ENCODE data around the gene MFSD6L.

Gene MFSD6L, protein sequence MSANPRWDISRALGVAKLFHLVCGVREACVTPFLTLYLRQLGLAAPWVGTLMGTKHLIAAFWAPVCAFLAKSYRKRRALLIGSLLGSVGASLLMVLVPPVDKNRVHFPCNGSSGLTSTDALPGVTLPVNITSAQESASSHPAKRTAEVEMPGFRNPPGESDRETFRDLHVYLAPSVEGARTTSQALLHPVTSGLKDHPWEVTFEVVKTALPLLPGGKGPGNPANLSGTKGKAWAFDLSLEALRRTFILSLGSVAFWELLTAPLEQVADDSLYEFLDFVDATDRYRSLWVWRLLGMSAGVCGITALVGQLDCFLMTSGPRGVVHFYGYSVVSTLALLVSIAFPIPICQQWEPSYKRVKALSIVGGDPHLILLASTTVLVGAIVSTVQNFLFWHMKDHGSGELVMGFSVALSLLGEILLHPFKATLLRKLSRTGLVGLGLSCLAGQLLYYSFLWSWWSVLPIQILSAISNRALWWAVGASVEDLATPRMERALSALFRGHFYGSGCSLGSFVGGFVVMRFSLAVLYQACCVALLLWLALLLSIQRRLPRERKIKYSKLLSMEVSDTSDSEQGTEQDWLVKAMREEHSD

DNA sequence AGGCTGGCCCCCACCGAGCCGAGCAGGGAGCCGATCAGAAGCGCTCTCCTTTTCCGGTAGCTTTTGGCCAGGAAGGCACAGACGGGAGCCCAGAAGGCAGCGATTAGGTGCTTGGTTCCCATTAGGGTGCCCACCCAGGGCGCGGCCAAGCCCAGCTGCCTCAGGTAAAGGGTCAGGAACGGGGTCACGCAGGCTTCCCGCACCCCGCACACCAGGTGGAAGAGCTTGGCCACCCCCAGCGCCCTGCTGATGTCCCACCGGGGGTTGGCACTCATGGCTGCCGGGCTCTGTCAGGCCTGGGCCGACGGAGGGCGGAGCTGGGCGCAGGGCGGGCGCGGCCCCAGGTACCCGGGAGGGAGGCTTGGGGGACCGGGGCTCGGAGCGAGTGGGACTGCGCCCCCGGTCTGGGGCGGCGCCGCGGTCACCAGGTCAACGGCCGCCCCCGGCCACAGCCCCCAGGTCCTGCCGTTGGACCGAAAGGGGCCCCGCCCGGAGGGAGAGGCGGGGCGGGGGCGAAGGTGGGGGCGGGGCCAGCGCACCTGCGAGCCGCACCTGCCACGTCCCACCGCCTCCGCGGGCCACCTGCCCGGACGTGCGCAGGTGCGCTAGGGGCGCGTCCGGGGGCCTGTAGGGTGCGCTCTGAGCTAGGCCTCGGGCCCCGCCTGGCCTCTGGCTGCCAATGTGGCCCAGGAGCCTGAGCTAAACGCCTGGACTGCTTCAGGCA, at the start of gene MFSD6L:
MFSD6L (minus strand) TSS at position 520 of the 724 bp plus-strand sequence; CDS start at position 275, 245 bp downstream.
- no peaks in the 10 kb centered on the region for H3K9me3 Mint-ChIP-seq
- no peaks in the 10 kb centered on the region for H3K4me1 Mint-ChIP-seq
- peak within 1 kb of the TSS in 1 of 2 donors; percentile 71 for H3K27ac Mint-ChIP-seq
- H3K27me3 Mint-ChIP-seq, result no peaks in the 10 kb centered on the region
- H3K4me3 Mint-ChIP-seq, result no peak within 1 kb of the TSS
- peak; percentile 75 for ATAC-seq
- DNase-seq, result no peak

DNA sequence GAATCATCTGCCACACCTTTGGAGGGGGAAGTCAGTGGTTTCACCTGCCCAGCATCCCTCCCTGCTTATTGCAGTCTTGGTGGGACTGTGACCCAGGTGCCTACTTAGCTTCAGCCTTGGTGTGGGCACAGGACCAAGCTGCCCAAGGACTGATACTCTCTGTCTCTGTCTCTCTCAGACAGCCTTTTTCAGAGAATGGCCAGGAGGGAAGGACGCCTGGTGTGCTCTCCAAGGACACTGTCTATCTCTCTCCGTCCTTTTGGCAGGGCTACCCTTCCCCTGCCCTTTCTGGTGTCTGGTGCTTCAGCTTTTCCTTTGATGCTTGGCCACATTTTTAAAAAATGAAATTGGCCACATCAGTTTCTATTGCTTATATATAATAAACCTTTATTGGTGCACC, 48.7 kb upstream of the MFSD6L start:
- ATAC-seq (no peak), DNase-seq (no peak)
- no peak overlapping the region for H3K4me3 Mint-ChIP-seq
- H3K9me3 Mint-ChIP-seq, result no peaks in the 10 kb centered on the region
- no peak overlapping the region for H3K27ac Mint-ChIP-seq
- H3K27me3 Mint-ChIP-seq, result no peaks in the 10 kb centered on the region
- peaks cover 16% of the 10 kb centered on the region for H3K4me1 Mint-ChIP-seq

DNA sequence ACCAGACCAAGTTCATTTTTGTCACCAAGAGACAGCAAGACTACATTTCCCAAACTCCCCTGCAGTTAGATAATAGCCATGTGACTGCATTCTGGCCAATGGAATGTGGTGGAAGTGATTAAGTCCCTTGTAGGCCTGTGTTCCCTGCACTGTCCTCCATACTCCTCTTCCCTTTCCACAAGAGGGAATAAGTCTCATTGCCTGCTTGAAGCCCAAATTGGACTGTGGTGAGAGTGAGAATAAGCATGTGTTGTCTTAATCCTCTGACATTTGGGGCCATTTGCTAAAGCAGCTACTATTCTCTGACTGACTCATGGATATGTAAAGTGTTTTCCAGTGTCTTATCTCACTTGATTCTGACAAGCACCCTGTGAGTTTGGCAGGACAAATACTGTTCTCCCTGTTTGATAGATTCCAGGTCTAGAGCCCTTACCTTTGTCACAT, 47.6 kb upstream of the MFSD6L start:
- no peaks in the 10 kb centered on the region for H3K9me3 Mint-ChIP-seq
- H3K4me1 Mint-ChIP-seq, result peaks cover 16% of the 10 kb centered on the region
- H3K4me3 Mint-ChIP-seq, result no peak overlapping the region
- DNase-seq (no peak), ATAC-seq (peak; percentile 62)
- no peak overlapping the region for H3K27ac Mint-ChIP-seq
- H3K27me3 Mint-ChIP-seq, result no peaks in the 10 kb centered on the region

DNA sequence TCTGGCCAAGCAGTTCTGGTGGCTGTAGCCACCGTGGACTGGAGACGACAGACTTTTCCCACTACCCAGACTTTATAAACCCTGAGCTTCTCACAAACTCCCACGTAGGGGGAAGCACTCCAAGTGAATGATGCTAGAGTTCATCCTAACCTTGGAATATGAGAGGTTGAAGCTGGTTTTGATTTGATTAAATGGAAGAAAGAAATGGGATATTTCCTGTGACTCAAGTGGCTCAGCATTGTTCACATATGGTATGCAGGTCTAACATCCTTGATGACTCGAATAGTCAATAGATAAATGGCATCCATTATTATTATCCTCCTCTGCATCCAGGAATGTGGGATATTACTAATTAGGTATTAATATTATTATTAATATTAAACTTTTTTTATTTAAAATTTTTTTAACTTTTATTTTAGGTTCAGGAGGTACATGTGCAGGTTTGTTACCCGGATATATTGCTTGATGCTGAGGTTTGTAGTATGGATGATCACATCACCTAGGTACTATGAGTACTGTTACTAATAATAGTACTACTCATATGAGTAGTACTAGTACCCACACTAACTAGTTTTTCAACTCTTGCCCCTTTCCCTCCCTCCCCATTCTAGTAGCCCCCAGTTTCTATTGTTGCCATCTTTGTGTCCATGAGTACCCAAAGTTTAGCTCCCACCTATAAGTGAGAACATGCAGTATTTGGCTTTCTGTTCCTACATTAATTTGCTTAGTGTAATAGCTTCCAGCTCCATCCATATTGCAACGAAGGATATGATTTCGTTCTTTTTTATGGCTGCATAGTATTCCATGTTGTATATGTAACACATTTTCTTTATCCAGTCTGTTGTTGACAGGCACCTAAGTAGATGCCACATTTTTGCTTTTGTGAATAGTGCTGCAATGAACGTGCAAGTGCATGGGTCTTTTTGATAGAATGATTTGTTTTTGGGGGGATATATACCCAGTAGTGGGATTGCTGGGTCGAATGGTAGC, 45.4 kb upstream of the MFSD6L start:
- DNase-seq (no peak), ATAC-seq (no peak)
- H3K9me3 Mint-ChIP-seq, result no peaks in the 10 kb centered on the region
- peaks cover 11% of the 10 kb centered on the region for H3K4me1 Mint-ChIP-seq
- H3K27me3 Mint-ChIP-seq, result no peaks in the 10 kb centered on the region
- no peak overlapping the region for H3K4me3 Mint-ChIP-seq
- no peak overlapping the region for H3K27ac Mint-ChIP-seq

DNA sequence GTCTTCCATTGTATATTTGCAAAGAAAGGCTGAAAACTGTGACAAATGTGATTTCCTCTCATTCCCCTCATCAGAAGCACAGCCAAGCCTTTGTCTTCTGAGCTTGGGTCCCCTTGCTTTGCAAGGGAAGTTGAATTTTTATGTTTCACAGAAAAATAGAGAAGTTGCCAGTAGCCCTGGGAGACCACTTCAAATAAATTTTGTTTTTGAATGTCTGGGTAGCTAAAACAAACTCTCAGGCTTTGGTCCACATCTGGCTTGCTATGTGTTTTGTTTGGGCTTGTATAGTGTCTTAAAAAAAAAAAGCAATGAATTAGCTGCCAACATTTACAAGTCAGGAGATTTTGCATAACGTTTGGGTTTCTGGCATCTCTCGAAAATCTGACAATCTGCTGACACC, 44.2 kb upstream of the MFSD6L start:
- Mint-ChIP-seq H3K4me1 (peaks cover 10% of the 10 kb centered on the region), H3K27me3 (no peaks in the 10 kb centered on the region), H3K27ac (no peak overlapping the region), H3K9me3 (no peaks in the 10 kb centered on the region), H3K4me3 (no peak overlapping the region)
- DNase-seq (no peak), ATAC-seq (no peak)

DNA sequence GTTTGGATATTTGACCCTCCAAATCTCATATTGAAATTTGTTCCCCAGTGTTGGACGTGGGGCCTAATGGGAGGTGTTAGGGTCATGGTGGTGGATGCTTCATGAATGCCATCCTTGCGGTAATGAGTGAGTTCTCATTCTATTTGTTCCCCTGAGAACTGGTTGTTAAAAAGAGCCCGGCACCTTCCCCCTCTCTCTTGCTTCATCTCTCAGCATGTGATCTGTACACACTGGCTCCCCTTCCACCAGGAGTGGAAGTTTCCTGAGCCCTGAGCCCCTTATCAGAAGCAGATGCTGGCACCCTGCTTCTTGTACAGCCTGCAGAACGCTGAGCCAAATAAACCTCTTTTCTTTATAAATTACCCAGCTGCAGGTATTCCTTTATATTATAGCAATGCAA, 42.7 kb upstream of the MFSD6L start:
- H3K27ac Mint-ChIP-seq, result no peak overlapping the region
- H3K9me3 Mint-ChIP-seq, result no peaks in the 10 kb centered on the region
- H3K4me1 Mint-ChIP-seq, result peaks cover 4% of the 10 kb centered on the region
- no peak overlapping the region for H3K4me3 Mint-ChIP-seq
- no peak for DNase-seq
- ATAC-seq, result no peak
- H3K27me3 Mint-ChIP-seq, result no peaks in the 10 kb centered on the region

DNA sequence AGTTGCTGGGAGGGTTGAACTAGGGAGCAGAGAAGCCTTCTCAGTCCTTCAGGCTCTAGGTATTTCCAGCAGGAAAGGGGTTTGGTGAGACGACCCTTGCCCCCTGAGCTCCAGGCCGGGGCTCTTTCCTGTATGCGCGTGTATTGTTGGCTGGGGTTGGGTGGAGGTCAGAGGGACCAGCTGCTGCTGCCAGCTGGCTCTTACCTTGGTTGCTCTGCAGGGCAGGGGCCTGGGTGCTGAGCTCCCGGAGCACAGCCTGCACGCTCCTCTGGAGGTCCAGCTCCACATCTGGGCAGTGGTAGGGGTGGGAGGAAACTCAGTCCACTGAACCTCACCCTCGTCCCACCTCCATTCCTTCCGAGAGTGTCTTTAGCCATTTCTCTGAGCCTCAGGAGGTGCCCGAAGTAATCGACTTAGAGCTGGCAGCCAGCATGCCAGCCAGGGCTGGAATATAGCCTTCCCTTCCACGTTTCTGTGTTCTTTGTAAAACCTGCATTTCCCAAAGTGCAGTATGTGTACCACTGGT, 40.3 kb upstream of the MFSD6L start:
- Mint-ChIP-seq H3K27me3 (no peaks in the 10 kb centered on the region), H3K4me3 (no peak overlapping the region), H3K4me1 (no peaks in the 10 kb centered on the region), H3K9me3 (no peaks in the 10 kb centered on the region), H3K27ac (no peak overlapping the region)
- DNase-seq (no peak), ATAC-seq (no peak)

DNA sequence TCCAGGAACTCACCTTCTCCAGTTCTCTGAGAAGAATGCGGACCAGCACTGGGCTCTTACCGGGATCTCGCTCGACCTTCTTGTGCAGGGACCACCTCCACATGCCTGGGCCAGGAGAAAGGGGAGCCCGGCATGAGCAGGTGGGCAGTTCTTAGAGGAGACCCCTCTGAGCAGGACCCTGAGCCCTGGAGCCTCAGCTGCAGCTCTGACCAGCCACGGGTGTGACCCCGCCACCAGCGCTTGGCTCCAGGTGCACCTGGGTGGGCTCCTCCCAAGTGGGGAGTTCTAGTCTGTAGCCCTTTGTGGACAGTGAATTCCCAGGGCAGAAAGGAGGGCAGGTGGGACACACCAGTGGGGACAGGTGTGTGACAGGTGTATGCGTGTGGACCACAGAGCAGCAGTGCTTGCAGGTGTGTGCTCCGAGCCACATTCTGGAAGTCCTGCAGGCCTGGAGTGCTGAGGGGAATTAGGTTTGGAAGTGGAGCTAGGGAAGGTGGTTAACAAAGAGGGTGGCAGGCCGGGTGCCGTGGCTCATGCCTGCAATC, 39.5 kb upstream of the MFSD6L start:
- ATAC-seq (no peak), DNase-seq (no peak)
- no peak overlapping the region for H3K27ac Mint-ChIP-seq
- H3K4me3 Mint-ChIP-seq, result no peak overlapping the region
- no peaks in the 10 kb centered on the region for H3K27me3 Mint-ChIP-seq
- no peaks in the 10 kb centered on the region for H3K9me3 Mint-ChIP-seq
- no peaks in the 10 kb centered on the region for H3K4me1 Mint-ChIP-seq

DNA sequence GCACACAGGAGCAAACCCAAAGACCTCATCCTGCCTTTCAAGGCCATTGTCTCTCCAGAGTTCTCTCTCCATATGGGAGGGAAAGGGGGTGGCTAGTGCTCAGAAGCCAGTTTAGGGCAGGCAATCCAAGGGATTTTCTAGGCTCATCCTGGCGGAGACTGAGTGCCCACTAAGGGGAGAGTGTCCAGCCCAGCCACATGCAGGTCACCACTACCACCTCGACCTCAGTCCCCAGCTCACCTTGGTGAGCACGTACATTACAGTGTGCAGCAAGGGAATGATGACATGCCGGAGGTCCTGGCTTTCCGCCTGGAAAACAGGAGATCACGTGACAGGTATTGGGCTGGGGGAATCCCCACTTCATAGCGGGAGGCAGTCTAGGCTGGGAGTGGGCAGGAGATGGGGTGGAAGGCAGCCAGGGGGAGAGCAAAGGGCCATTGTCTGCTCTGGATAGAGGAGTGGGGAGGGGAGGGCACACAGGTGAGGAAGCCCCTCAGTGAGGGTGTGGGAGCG, 38.5 kb upstream of the MFSD6L start:
- Mint-ChIP-seq H3K27ac (peak overlapping the region in 1 of 2 donors; percentile 64), H3K4me1 (no peaks in the 10 kb centered on the region), H3K4me3 (no peak overlapping the region), H3K9me3 (no peaks in the 10 kb centered on the region), H3K27me3 (no peaks in the 10 kb centered on the region)
- no peak for ATAC-seq
- DNase-seq, result no peak

DNA sequence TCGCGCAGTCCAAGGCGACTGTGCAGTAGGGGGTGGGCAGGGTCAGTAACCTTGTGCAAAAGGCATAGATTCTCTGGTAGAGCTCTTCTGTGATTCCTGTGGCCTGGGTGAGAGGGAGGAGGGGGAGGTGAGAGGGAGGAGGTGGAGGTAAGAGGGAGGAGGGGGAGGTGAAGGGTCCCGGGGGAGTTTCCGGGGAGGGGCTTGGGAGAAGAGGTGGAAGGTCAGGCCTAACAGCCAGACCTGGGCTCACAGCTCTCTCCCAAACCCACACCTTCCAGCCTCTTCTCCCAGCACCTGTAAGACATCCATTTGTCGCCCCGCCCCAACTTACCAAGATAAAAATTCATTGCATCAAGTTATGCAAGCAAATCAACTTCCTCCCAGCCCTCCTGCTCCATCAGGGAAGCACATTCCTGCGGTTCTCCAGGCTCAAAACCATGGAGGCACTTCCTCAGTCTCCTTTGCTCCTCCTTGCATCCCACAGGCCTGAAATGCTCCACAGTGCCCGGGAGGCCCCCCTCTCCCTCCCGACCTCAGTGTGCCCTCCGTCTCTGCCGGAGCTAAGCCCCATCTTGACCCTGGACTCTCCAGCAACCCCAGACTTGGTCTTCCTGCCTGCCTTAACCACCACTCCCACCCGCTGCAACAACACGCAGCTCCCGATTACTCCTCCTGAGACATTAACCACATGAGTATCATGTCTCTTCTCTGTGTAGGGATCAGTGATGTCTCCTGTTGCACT, 37.8 kb upstream of the MFSD6L start:
- ATAC-seq (no peak), DNase-seq (no peak)
- Mint-ChIP-seq H3K9me3 (no peaks in the 10 kb centered on the region), H3K4me1 (no peaks in the 10 kb centered on the region), H3K27ac (no peak overlapping the region), H3K27me3 (no peaks in the 10 kb centered on the region), H3K4me3 (no peak overlapping the region)

DNA sequence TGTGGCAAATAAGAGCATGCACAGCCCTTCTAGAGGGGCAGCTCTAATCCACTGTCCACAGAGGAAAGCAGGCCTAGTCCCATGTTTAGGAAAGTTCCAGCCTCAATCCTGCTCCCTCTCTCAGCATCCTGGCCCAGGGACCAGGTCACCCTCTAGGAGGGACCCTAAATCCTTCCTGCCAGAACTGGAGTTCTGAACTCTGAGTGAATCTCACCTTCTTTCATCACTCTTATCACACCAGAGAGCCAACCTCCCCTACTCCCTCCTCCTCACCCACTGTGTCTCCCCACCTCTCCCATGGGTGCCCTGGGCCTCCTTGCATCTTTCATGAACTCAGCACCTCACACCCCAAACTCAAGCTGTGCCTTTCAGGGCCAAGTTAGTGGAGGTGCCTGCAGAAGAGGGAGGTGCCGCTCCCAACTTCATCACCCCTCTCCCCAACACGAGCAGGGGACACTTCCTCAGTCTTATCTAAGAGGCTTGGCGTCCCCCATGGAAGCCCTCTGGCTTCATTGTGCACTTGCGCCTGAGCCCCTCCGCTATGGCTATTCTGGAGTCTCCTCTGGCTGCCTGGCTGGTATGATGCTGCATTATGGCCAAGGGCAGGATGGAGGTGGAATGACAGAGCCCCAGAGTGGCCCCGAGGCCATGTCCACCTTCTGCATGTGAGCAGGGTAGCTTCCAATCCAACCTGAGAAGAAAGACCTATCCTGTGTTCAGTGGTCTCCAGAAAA, 36.6 kb upstream of the MFSD6L start:
- no peaks in the 10 kb centered on the region for H3K4me1 Mint-ChIP-seq

DNA sequence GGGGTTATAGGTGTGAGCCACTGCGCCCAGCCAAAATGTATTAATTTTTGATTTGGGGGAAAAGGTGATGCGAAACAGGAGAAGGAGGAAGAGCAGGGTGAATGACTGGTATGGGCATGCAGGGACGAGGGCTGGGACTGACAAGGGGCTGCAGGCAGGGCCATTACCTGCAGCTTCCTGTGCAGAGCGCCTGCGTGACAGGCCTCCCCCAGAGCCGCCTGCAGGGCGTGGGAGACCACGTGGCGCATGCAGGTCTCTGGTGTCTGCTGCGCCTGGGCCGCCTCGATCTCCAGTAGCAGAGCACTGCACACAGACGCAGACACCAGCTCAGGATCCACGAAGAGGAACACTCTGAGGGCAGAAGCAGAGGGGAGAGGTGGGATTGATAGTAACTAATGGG, 35.9 kb upstream of the MFSD6L start:
- no peaks in the 10 kb centered on the region for H3K4me1 Mint-ChIP-seq
- no peaks in the 10 kb centered on the region for H3K27me3 Mint-ChIP-seq
- peak overlapping the region in 1 of 2 donors; percentile 69 for H3K27ac Mint-ChIP-seq
- ATAC-seq (no peak), DNase-seq (no peak)
- H3K9me3 Mint-ChIP-seq, result no peaks in the 10 kb centered on the region
- H3K4me3 Mint-ChIP-seq, result no peak overlapping the region

More for the DNA sequence above, 36.6 kb upstream of the MFSD6L start:
- no peak for ATAC-seq
- Mint-ChIP-seq H3K27me3 (no peaks in the 10 kb centered on the region), H3K27ac (no peak overlapping the region), H3K4me3 (no peak overlapping the region), H3K9me3 (no peaks in the 10 kb centered on the region)
- no peak for DNase-seq

DNA sequence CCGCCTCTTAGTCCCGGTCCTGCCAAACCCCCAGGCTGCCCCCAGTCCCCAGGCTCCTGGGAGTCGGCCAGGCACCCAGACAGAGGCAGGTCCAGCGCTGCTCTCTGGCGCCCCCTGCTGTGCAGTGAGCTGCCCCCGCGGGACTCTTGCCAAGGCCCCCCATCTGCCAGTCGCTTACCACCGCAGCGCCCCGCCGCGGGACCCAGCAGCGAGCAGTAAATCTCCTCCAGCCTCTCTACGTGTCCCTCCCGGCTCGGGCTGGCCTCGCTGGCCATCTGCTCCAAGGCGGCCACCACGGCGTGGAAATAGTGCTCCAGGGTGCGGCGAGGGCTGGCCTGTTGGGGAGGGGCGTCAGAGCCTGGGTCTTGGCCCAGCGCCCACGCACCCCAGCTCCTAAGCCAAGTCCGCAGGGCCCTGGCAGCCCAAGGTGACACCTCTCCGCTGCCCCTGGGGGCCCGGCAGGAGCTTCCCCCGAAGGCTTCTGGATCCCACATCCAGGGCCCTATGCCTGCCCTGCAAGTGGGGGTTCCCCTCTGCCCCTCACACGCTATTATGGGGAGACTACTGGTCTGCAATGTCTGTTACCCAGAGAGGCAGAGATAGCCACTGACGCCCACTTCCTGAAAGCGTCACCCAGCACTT, 33.7 kb upstream of the MFSD6L start:
- no peaks in the 10 kb centered on the region for H3K9me3 Mint-ChIP-seq
- ATAC-seq (peak; percentile 43), DNase-seq (peak; percentile 41 to 49)
- no peak overlapping the region for H3K4me3 Mint-ChIP-seq
- H3K27me3 Mint-ChIP-seq, result no peaks in the 10 kb centered on the region
- H3K27ac Mint-ChIP-seq, result no peak overlapping the region
- no peaks in the 10 kb centered on the region for H3K4me1 Mint-ChIP-seq

Data from stimulated activated naive CD8-positive, alpha-beta T cell treated with anti-CD3 and anti-CD28 coated beads, Interleukin-15, amount 100 ng/mL, for 72 hours (primary cell).